ENCODE measurements around the gene FAF1. TPM values are rescaled to one million over a fixed set of nuclear protein-coding genes. Genes with fewer than 3 reads are reported as not detected.

FAF1 gene
- total and polyA plus RNA-seq, 9 of the 15 experiments (the other 6 are each of a cell fraction or from before 2014, with no cell fraction given) = 48.7 to 225 (median 118) TPM

DNA sequence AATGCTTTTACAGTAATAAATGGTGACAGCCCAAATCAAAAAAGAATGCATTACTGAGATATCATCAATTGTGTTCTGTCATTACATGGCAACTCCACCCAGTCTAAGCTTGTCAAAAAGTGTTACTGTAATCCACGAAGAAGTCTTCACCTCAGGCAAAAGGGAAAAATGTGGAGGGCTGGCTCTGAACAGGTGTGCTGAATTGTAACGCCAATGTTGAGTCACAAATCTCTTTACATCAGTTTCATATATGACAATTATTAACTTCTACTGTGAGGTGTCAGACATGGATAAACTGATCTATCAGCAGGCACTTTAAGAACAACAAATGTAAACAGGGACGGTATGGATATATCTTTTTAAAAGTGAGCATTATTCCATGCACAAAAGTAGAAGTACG lies 438.4 kb downstream of the FAF1 start:
- Histone ChIP-seq H3K27ac (ENCODE audit: extremely low read depth, low read depth, low read length) (no peak overlapping the region), H4K20me1 (replicated peaks; ENCODE audit: control insufficient read depth, insufficient read depth, low read length) (no peaks in the 10 kb centered on the region), H3K9ac (ENCODE audit: insufficient read depth in 1 of 2, low read depth in 2 of 2, low read length in 2 of 2) (no peak overlapping the region), H3K79me2 (ENCODE audit: control insufficient read depth, insufficient read depth, low read length) (no peaks in the 10 kb centered on the region), H3K9me3 (replicated peaks; ENCODE audit: control insufficient read depth, insufficient read depth, low read depth, low read length) (no peaks in the 10 kb centered on the region), H3K27me3 (ENCODE audit: control insufficient read depth in 2 of 2, insufficient read depth in 2 of 2, low read length in 2 of 2) (no peaks in the 10 kb centered on the region), H2AFZ (ENCODE audit: low read depth, low read length) (no peak overlapping the region), H3K4me3 (no peak overlapping the region), H3K9me1 (ENCODE audit: control insufficient read depth, insufficient read depth, low read length) (no peaks in the 10 kb centered on the region), H3K36me3 (ENCODE audit: control insufficient read depth, insufficient read depth, low read length) (peaks cover 17% of the 10 kb centered on the region; the same call in 1 of the 3 replicates), H3K4me1 (replicated peaks in 1 of 2; ENCODE audit: control insufficient read depth in 2 of 2, insufficient read depth in 2 of 2, low read length in 2 of 2) (no peaks in the 10 kb centered on the region), H3K4me2 (ENCODE audit: insufficient read depth, low read length) (no peak overlapping the region)
- intact Hi-C loops (cut with micrococcal nuclease) (no loop called here), in situ Hi-C loops (cut with MboI) (no loop called here)
- FAIRE-seq = no peak
- TF ChIP-seq, protein P1, sequence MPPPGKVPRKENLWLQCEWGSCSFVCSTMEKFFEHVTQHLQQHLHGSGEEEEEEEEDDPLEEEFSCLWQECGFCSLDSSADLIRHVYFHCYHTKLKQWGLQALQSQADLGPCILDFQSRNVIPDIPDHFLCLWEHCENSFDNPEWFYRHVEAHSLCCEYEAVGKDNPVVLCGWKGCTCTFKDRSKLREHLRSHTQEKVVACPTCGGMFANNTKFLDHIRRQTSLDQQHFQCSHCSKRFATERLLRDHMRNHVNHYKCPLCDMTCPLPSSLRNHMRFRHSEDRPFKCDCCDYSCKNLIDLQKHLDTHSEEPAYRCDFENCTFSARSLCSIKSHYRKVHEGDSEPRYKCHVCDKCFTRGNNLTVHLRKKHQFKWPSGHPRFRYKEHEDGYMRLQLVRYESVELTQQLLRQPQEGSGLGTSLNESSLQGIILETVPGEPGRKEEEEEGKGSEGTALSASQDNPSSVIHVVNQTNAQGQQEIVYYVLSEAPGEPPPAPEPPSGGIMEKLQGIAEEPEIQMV (tag; conservative IDR thresholded peaks at IDR 0.05; ENCODE audit: low read depth) = no peak
- no peak for TF ChIP-seq ZNF561 (CRISPR knock-in tag; conservative IDR thresholded peaks at IDR 0.05)
- no peak for TF ChIP-seq MXI1 (IDR thresholded peaks at IDR 0.05; ENCODE audit: low read depth, low read length)
- TF ChIP-seq, protein P2, sequence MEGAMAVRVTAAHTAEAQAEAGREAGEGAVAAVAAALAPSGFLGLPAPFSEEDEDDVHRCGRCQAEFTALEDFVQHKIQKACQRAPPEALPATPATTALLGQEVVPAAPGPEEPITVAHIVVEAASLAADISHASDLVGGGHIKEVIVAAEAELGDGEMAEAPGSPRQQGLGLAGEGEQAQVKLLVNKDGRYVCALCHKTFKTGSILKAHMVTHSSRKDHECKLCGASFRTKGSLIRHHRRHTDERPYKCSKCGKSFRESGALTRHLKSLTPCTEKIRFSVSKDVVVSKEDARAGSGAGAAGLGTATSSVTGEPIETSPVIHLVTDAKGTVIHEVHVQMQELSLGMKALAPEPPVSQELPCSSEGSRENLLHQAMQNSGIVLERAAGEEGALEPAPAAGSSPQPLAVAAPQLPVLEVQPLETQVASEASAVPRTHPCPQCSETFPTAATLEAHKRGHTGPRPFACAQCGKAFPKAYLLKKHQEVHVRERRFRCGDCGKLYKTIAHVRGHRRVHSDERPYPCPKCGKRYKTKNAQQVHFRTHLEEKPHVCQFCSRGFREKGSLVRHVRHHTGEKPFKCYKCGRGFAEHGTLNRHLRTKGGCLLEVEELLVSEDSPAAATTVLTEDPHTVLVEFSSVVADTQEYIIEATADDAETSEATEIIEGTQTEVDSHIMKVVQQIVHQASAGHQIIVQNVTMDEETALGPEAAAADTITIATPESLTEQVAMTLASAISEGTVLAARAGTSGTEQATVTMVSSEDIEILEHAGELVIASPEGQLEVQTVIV (CRISPR knock-in tag; IDR thresholded peaks at IDR 0.05; ENCODE audit: borderline replicate concordance) = no peak
- no peak for TF ChIP-seq ZNF408 (CRISPR knock-in tag; IDR thresholded peaks at IDR 0.05; ENCODE audit: low read depth)
- TF ChIP-seq, protein P3, sequence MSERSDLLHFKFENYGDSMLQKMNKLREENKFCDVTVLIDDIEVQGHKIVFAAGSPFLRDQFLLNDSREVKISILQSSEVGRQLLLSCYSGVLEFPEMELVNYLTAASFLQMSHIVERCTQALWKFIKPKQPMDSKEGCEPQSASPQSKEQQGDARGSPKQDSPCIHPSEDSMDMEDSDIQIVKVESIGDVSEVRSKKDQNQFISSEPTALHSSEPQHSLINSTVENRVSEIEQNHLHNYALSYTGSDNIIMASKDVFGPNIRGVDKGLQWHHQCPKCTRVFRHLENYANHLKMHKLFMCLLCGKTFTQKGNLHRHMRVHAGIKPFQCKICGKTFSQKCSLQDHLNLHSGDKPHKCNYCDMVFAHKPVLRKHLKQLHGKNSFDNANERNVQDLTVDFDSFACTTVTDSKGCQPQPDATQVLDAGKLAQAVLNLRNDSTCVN (CRISPR knock-in tag; IDR thresholded peaks at IDR 0.05) = no peak
- TF ChIP-seq POLR2A (conservative IDR thresholded peaks at IDR 0.05) = no peak
- TF ChIP-seq ZNF174 (CRISPR knock-in tag; IDR thresholded peaks at IDR 0.05) = no peak
- TF ChIP-seq, protein P4, sequence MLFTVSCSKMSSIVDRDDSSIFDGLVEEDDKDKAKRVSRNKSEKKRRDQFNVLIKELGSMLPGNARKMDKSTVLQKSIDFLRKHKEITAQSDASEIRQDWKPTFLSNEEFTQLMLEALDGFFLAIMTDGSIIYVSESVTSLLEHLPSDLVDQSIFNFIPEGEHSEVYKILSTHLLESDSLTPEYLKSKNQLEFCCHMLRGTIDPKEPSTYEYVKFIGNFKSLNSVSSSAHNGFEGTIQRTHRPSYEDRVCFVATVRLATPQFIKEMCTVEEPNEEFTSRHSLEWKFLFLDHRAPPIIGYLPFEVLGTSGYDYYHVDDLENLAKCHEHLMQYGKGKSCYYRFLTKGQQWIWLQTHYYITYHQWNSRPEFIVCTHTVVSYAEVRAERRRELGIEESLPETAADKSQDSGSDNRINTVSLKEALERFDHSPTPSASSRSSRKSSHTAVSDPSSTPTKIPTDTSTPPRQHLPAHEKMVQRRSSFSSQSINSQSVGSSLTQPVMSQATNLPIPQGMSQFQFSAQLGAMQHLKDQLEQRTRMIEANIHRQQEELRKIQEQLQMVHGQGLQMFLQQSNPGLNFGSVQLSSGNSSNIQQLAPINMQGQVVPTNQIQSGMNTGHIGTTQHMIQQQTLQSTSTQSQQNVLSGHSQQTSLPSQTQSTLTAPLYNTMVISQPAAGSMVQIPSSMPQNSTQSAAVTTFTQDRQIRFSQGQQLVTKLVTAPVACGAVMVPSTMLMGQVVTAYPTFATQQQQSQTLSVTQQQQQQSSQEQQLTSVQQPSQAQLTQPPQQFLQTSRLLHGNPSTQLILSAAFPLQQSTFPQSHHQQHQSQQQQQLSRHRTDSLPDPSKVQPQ (CRISPR knock-in tag; IDR thresholded peaks at IDR 0.05; ENCODE audit: borderline replicate concordance) = no peak
- no peak for TF ChIP-seq POLR2AphosphoS5 (IDR thresholded peaks at IDR 0.05; ENCODE audit: control insufficient read depth, insufficient read depth, low read depth, low read length)
- no peak for TF ChIP-seq ZNF175 (CRISPR knock-in tag; IDR thresholded peaks at IDR 0.05; ENCODE audit: low read depth)
- TF ChIP-seq ZNF263 (CRISPR knock-in tag; IDR thresholded peaks at IDR 0.05; ENCODE audit: borderline replicate concordance) = no peak
- no peak for TF ChIP-seq CHD4 (IDR thresholded peaks at IDR 0.05; ENCODE audit: insufficient read depth, insufficient replicate concordance, low read depth, low read length, poor library complexity, severe bottlenecking)
- BruUV-seq (replicated peaks) = no TSS peak
- ATAC-seq = no peak
- 82% methylated on average over 4 of the region's 4 CpGs for WGBS (ENCODE audit: insufficient coverage, low coverage, missing lambda C conversion rate)
- POLR2A ChIA-PET = interaction anchor here (1.3 to 1.5 kb wide), 2 partner anchors 10 to 41 kb away, joined by 3 read pairs; no protein-coding TSS in a partner anchor
- CTCF ChIA-PET (ENCODE audit: low intra/inter-chr PET ratio) = no interaction called here
- no peak for DNase-seq (ENCODE audit: extremely low read depth in 1 of 4, low spot score in 3 of 4)

All from K562 (cell line).